ENCODE data around the gene GLYATL3. TPM values are rescaled to one million over a fixed set of nuclear protein-coding genes. Genes with fewer than 3 reads are reported as not detected.

The GLYATL3 gene
- total RNA-seq (2022; extraction: Qiagen RNA extraction; ENCODE audit: low read depth), result not detected in 5 replicates

GRCh38 chr6:49499623-49500022 lies at the start of gene GLYATL3:
Gene GLYATL3 (plus strand): TSS chr6:49499923. CDS start chr6:49511991, 12,068 bp downstream.

DNA sequence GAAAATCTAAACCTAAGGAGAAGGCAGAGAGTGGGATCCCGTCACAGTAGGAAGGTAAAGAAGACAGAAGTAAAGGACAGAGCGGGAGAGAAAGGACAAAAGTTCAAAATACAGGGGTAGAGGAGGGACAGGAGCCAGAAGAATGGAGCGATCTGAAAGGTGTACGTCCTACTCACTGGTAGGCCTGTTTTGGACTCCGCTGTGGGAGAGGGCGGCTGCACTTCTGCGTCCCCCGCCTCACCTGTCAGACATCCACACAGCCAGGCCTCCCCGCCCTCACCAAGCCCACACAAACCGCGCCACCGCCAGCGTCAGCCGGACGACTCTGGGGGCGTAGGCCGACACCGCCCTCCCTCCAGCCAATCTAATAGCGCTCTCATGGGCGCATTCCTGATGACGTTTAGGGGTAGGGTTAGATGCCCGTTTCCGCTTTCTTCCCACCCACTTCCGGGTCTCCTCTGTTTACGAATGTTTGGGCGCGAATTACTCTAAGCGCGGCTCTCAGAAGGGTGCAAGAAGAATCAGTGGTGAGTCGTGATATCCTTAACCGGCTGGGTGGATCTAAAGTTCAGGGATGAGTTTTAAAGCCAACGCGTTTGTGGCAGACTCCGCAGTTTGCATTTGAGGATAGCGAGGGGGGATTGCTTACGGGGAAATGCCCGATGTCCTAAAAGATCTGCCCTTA lies 36.7 kb upstream of the GLYATL3 start, which contains the start of the genes CENPQ and MMUT:
CENPQ (plus strand) TSS at position 444 of the 685 bp plus-strand sequence. CDS start 6,807 bp downstream, outside the sequence.
MMUT (minus strand) TSS at position 327 of the 685 bp plus-strand sequence. CDS start 3,787 bp downstream, outside the sequence.

DNA sequence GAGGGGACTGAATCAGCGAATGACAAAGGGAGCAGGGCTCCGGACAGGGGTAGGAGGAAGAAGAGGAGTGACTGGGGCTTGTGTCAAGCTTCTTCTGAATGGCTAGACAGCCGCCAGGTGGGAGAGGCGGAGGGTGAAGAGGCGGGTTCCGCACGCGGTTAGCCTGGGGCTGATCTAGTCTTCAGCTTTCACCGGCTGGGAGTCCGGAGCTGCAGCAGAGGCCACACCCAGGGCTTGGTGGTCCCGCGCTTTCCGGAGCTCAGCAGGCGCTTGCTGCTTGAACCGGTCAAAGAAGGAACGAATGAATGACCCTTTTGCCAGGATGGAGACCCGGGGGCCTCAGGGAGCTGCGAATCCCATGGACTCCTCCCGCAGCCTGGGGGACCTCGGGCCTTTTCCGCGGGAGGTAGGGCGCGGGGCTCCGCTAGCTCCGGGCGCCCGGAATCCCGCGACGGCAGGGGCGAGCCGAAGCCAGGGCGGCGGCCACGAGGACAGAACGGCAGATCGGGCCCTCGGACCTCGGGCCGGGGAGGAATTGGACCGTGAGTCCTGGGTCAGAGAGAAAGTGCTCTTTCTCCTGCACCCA lies 50.9 kb downstream of the GLYATL3 start, which contains the start of gene C6orf141:
C6orf141 (plus strand) TSS at position 177 of the 586 bp plus-strand sequence; CDS start at position 302, 125 bp downstream.

Other genes starting within 250 kb of the GLYATL3 start
- gene MMUT, start 36.7 kb upstream of the GLYATL3 start, total RNA-seq (2022; extraction: Qiagen RNA extraction; ENCODE audit: low read depth), result 4.9 to 7.9 TPM (median 5.9 TPM) in 5 replicates
- gene CENPQ, start 36.6 kb upstream of the GLYATL3 start, total RNA-seq (2022; extraction: Qiagen RNA extraction; ENCODE audit: low read depth), result 6.6 to 9.9 TPM (median 8.0 TPM) in 5 replicates
- gene C6orf141, start 50.7 kb downstream of the GLYATL3 start, total RNA-seq (2022; extraction: Qiagen RNA extraction; ENCODE audit: low read depth), result 21.2 to 29.9 TPM (median 24.9 TPM) in 5 replicates
- 0.05 to 0.07 TPM in 2 of 5 replicates, not detected in the others for gene RHAG, start 136.9 kb downstream of the GLYATL3 start, total RNA-seq (2022; extraction: Qiagen RNA extraction; ENCODE audit: low read depth)
- gene CRISP2, start 213.6 kb downstream of the GLYATL3 start, total RNA-seq (2022; extraction: Qiagen RNA extraction; ENCODE audit: low read depth), result not detected in 5 replicates
- not detected in 5 replicates for gene CRISP3, start 244.5 kb downstream of the GLYATL3 start, total RNA-seq (2022; extraction: Qiagen RNA extraction; ENCODE audit: low read depth)